ENCODE measurements around the gene ING5.
"Not testable (repeated sequence)": the region's sequence is repeated elsewhere in the genome, so short reads cannot be mapped to it uniquely, and the experiment has no call there.

Gene ING5

DNA sequence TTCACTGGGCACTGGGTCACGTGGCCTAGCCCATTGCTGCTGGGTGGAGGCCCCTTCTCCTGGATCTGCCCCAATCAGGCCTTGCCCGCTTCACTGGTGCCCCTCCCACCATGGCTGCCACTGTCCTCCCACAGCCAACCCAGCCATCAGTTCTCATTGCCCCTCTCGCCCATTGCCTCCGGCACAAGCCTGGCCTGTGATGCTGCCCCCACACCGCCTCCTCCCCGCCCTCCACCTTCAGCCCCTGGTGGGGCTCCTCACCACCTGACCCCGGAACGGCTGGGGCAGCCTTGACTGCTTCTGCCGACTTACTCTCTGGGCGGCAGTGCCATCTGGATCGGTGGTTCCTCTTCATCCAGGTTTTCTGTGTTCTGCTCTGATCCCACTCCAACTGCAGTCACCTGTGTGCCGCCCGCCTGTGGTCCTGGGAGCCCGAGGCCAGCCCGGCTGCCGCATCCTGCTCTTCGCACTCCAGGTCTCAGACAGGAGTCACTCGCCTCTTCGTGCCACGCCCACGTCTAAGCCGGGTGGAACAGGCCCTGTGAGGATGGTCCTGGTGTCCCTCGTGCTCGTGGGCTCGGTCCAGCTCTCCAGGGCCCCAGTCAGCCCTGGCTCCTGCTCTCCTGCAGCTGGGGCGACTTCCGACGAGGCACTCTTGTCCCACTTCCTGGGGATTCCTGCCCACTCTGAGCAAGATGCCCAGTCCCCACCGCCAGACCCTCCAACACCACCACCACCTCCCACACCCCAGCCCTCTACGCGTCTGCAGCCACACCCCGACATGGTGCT is 46.8 kb downstream of the ING5 start:
- no peak for DNase-seq
- TF ChIP-seq GATA1 (IDR thresholded peaks at IDR 0.05; ENCODE audit: low read depth, low read length) (no peak), POLR2A (IDR thresholded peaks at IDR 0.05; ENCODE audit: low read length) (no peak)

DNA sequence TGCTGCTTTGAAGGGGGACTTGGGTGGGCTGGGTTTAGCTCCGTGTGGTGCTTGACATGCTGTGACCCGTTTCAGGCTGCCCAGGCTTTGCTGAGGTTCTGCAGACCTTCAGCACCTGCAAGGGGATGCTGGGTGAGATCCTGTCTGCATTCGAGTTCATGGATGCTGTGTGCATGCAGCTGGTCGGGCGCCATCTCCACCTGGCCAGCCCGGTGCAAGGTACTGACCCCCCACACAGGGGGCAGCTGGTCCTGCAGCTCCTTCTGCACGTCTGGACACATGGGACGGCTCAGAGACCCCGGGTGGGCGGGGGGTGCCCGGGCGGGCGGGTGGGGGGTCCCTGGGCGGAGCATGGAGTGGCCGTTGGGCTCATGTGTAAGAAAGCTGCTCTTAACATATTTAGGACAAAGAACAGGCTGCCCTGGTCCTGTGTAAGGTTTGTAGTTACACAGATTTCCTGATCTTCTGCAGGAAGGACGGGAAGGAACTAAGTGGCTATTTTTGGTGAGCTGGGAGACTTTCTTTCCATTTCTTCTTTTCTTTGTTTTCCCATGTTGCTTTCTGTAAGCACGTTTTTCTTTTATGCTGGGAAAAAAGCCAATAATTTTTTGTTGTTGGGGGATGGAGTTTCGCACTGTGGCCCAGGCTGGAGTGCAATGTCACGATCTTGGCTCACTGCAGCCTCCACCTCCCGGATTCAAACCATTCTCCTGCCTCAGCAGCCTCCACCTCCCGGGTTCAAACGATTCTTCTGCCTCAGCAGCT is 48.4 kb downstream of the ING5 start:
- TF ChIP-seq POLR2A (IDR thresholded peaks at IDR 0.05; ENCODE audit: low read length) (no peak), GATA1 (IDR thresholded peaks at IDR 0.05; ENCODE audit: low read depth, low read length) (no peak)
- no peak for DNase-seq

DNA sequence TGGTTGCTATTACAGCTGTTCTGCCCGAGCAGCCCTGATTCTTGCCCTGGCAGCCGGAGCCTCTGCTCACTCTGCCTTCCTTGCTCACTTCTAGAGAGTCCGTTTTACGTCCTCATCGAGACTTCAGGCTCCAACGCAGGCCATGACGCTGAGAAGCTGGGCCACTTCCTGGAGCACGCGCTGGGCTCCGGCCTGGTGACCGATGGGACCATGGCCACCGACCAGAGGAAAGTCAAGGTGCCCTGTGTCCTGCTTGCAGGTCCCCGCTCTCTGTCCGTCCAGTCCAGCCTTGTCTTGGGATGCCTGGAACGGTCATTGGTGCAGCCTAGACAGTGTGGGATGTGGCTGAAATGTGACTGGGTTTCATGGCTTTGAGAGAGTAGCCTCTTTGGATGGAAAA is 49.3 kb downstream of the ING5 start:
- TF ChIP-seq GATA1 (IDR thresholded peaks at IDR 0.05; ENCODE audit: low read depth, low read length) (no peak), POLR2A (IDR thresholded peaks at IDR 0.05; ENCODE audit: low read length) (no peak)
- DNase-seq, result no peak

DNA sequence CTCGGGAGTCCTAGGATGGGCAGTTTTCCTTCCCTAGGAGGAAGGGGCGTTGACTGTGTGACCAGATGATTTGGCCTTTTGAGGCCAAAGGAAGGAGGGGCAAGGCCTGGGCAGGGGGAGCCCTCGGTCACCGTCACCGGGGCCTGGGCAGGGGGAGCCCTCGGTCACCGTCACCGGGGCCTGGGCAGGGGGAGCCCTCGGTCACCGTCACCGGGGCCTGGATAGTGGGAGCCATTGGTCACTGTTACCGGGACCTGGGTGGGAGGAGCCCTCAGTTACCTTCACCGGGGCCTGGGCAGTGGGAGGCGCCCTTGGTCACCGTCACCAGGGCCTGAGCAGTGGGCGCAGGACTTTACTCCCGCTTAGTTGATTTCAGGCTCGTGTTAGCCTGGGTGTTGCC is 49.9 kb downstream of the ING5 start:
- TF ChIP-seq GATA1 (IDR thresholded peaks at IDR 0.05; ENCODE audit: low read depth, low read length) (no peak), POLR2A (IDR thresholded peaks at IDR 0.05; ENCODE audit: low read length) (no peak)
- DNase-seq, result no peak

DNA sequence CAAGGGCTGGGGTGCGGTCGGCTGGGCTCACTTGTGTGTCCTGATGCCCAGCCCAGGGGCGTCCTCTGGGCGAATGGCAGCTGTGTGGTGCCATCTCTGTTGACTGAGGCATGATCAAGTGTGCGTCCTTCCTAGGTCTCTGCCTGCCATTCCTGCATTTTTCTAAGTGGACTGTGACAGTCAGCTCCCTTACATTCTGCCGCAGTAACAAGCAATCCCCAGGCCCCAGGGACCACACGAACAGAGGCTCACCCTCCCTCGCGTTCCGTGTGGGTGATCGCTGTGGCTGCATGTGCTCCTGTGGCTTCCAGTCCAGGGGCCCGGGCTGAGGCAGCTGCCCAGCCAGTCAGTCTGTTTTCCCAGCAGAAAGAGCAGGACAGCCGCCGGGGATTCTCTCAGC is 50.4 kb downstream of the ING5 start:
- no peak for DNase-seq
- TF ChIP-seq POLR2A (IDR thresholded peaks at IDR 0.05; ENCODE audit: low read length) (no peak), GATA1 (IDR thresholded peaks at IDR 0.05; ENCODE audit: low read depth, low read length) (no peak)

DNA sequence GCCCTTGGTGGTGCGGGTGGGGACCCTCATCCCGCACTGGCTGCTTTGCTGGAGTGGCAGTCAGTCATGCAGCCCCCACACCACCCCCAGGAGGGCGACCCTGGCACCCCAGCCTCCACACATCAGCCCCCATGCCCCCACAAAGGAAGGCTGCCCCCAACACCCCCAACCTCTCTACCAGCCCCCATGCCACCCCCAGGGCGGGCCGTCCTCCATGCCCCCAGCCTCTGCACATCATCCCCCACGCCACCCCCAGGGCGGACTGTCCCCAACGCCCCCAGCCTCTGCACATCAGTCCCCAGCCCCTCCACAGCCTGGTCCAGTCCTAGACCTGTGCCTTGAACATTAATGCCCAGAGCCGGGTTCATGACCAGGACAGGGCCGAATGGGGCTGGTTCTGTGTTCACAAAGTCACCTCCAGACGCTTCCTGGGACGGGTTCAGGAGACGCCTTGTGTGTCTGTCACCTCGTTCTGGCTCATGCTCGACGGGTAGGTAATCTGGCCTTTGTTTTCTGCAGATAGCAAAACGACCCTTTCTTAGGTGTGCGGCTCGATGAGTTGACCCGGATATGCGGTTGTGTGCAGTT is 50.9 kb downstream of the ING5 start:
- no peak for DNase-seq
- TF ChIP-seq POLR2A (IDR thresholded peaks at IDR 0.05; ENCODE audit: low read length), result no peak
- no peak for TF ChIP-seq GATA1 (IDR thresholded peaks at IDR 0.05; ENCODE audit: low read depth, low read length)

DNA sequence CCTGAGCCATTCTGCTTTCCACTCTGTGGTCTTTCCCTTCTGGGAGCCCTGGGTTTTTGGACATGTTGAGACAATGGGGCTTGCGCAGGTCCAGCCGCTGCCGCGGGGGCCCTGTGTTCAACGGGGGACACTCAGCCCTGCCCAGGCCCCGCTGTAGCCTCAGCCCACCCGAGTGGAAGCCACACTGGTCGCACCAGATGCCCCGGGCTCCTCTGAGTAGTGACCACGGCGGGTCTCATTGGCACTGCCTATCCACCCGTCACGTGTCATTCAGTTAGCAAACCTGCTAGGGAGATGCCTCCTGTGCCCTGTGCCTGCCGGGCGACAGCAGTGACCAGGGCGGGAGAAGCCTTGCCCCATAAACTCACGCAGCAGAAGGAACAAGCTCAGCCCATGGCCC is 51.7 kb downstream of the ING5 start:
- DNase-seq, result no peak
- no peak for TF ChIP-seq POLR2A (IDR thresholded peaks at IDR 0.05; ENCODE audit: low read length)
- TF ChIP-seq GATA1 (IDR thresholded peaks at IDR 0.05; ENCODE audit: low read depth, low read length), result no peak

DNA sequence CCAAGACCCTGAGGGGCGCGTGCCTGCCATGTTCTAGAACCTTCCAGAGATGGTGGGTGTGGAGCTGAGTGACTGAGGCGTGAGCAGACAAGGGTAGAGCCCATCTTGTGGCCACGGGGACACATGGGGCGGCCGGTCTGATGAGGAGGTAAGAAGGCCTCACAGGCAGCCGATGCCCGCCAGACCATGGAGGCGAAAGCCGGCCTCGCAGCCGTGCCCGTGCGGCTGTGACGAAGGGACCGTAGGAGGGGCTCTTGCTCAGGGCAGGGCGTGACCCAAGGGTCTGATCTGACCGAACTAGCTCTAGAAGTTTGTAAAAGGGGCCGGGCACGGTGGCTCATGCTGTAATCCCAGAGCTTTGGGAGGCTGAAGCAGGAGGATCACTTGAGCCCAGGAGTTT is 52.2 kb downstream of the ING5 start:
- TF ChIP-seq GATA1 (IDR thresholded peaks at IDR 0.05; ENCODE audit: low read depth, low read length) (no peak), POLR2A (IDR thresholded peaks at IDR 0.05; ENCODE audit: low read length) (no peak)
- no peak for DNase-seq

DNA sequence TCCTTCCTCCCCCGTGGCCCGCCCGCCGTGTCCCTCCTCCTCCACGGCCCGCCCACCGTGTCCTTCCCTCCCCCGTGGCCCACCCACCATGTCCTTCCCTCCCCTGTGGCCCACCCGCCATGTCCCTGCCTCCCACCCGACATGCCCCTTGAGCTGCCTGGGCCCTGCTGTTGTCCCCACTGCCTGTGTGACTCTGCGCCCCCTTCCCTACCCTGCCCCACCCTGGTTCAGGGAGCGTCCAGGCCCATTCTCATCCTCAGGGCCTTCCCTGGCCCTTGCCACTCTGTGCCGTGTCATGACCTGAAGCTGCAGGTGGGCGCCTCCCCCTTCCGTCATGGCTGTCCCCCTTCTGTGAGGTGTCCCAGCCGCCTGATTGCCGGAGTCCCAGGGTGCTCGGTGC is 53.3 kb downstream of the ING5 start:
- TF ChIP-seq POLR2A (IDR thresholded peaks at IDR 0.05; ENCODE audit: low read length), result no peak
- no peak for DNase-seq

DNA sequence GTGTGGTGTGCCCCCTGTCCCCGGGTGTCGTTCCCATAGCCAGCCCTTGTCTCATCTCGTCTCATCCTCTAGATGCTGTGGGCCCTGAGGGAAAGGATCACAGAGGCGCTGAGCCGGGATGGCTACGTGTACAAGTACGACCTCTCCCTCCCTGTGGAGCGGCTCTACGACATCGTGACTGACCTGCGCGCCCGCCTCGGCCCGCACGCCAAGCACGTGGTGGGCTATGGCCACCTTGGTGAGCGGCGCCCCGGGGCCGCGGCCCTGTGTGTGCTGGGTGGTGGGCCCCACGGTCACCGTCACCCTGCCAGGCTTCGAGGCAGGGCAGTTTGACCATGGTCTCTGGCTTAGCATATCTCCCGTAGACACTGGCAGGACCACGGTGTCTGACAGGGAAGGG is 53.9 kb downstream of the ING5 start:
- no peak for TF ChIP-seq GATA1 (IDR thresholded peaks at IDR 0.05; ENCODE audit: low read depth, low read length)
- no peak for DNase-seq

DNA sequence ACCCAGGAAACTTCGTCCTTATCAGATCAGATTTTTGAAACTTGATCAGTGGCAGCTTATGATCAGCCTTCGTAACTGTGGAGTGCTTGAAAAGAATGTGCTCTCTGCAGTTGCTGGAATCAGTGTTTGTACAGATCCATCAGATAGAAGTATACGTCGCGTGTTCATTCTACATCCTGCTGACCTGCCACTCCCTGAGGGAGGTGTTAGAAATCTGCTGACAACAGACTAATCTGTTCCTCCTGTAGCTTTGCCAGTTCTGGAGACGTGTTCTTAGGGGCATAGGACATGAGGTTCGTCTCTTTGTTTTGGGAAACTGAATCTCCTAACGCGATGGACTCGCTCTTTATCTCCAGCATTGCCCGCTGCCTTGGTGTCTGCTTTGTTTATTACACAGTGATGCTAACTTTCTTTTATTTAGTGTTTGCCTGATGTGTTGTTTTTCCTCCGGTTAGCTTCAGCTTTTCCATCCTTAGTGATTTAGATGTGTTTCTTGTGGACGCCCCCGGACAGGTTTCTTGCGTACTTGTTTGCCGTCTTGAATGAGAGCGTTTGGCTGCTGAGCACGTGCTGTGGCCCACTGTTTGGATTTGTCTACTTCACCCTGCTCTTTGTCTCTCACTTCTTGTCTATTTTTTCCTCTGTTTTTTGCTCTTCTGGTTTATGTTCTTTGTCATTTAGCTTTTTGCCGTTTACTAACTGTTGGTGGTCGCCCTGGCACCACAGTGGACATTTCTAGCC is 57.4 kb downstream of the ING5 start:
- DNase-seq, result no peak
- TF ChIP-seq GATA1 (IDR thresholded peaks at IDR 0.05; ENCODE audit: low read depth, low read length) (no peak), POLR2A (IDR thresholded peaks at IDR 0.05; ENCODE audit: low read length) (no peak)

DNA sequence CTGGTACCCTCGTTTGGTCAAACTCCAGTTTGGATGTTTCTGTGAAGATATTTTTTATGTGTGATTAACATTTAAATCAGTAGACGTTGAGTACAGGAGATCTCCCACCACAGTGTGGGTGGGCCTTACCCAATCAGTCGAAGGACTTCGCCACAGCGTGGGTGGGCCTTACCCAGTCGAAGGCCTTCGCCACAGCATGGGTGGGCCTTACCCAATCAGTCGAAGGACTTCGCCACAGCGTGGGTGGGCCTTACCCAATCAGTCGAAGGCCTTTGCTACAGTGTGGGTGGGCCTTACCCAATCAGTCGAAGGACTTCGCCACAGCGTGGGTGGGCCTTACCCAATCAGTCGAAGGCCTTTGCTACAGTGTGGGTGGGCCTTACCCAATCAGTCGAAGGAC is 58.1 kb downstream of the ING5 start:
- DNase-seq, result not testable (repeated sequence)

DNA sequence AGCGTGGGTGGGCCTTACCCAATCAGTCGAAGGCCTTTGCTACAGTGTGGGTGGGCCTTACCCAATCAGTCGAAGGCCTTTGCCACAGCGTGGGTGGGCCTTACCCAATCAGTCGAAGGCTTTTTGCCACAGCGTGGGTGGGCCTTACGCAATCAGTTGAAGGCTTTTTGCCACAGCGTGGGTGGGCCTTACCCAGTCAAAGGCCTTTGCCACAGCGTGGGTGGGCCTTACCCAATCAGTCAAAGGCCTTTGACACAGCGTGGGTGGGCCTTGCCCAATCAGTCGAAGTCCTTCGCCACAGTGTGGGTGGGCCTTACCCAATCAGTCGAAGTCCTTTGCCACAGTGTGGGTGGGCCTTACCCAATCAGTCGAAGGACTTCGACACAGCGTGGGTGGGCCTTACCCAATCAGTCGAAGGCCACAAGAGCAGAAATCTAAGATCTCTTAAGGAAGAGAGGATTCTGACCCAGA is 58.5 kb downstream of the ING5 start:
- DNase-seq, result peak; percentile 50 to 52
- no peak for TF ChIP-seq POLR2A (IDR thresholded peaks at IDR 0.05; ENCODE audit: low read length)
- TF ChIP-seq GATA1 (IDR thresholded peaks at IDR 0.05; ENCODE audit: low read depth, low read length), result no peak

DNA sequence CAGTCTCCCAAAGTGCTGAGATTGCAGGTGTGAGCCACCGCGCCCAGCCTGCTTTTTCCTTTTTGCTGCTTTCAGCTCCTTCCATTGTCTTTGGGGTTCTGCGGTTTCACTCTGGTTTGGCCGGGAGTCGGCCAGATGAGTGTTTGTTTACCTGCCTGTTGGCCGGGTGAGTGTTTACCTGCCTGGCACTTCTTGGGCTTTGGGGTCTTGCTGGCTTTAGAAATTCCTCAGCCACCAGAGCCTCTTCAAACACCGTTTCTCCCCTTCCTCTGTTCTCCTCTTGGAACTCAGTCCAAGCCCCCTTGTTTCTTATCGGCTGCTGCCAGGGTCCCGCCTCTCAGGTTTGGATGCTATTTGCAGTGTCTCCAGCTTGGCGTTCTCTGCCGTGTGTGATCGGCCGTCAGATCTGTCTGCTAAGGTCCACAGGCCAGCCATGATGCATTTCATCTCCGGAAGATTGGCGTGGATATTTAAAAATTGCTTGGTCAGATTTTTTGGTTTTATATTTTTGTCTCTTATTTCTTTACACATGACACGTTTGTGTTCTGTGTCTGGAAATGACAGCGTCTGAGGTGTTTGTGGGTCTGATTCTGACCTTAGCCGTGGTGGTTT is 60.6 kb downstream of the ING5 start:
- no peak for DNase-seq
- TF ChIP-seq GATA1 (IDR thresholded peaks at IDR 0.05; ENCODE audit: low read depth, low read length) (no peak), POLR2A (IDR thresholded peaks at IDR 0.05; ENCODE audit: low read length) (no peak)

Measured in erythroblast (primary cell).